Ectodermal cell (in vitro differentiated cells): ENCODE measurements around the gene ADCY3.
"Not testable (repeated sequence)": the region's sequence is repeated elsewhere in the genome, so short reads cannot be mapped to it uniquely, and the experiment has no call there.

Source experiments
- H3K27ac ChIP-seq: 2 replicates; pipeline ENCODE4 v1.7.0; 2013; ENCODE audit warnings: mild to moderate bottlenecking, low read depth, low read length; ENCODE audit not compliant: insufficient read depth, poor library complexity, severe bottlenecking
- H3K27me3 ChIP-seq: 2 replicates; pipeline ENCODE4 v1.7.0; 2013; ENCODE audit warnings: mild to moderate bottlenecking, low read length; ENCODE audit not compliant: insufficient read depth, control insufficient read depth, poor library complexity, severe bottlenecking
- H3K36me3 ChIP-seq: one replicate; pipeline ENCODE4 v1.7.0; 2013; ENCODE audit warnings: low read length; ENCODE audit not compliant: control insufficient read depth, insufficient read depth
- H3K4me1 ChIP-seq: one replicate; pipeline ENCODE4 v1.7.0; 2013; ENCODE audit warnings: low read length; ENCODE audit not compliant: control insufficient read depth, insufficient read depth
- H3K4me3 ChIP-seq: 2 replicates; pipeline ENCODE4 v1.7.0; 2013; ENCODE audit warnings: low read depth, low read length, control low read depth; ENCODE audit not compliant: insufficient read depth
- H3K9me3 ChIP-seq: 2 replicates; pipeline ENCODE4 v1.7.0; 2013; ENCODE audit warnings: mild to moderate bottlenecking, low read length, moderate library complexity; ENCODE audit not compliant: control insufficient read depth
- WGBS, 2 experiments: methylation state at CpG; one replicate each; pipeline ENCODE4 v1.1.7; 2013; ENCODE audit warnings: missing lambda C conversion rate in 2 of 2; 5-methylcytosine and 5-hydroxymethylcytosine counted together

ADCY3 gene

GRCh38 chr2:24806661-24807036 lies 113.4 kb downstream of the ADCY3 start:
- Histone ChIP-seq H3K27ac (no peak overlapping the region), H3K27me3 (no peaks in the 10 kb centered on the region), H3K4me1 (no peaks in the 10 kb centered on the region), H3K9me3 (no peaks in the 10 kb centered on the region), H3K4me3 (no peak overlapping the region), H3K36me3 (peaks cover 16% of the 10 kb centered on the region)

- not testable (repeated sequence) for H3K27me3 ChIP-seq, H3K4me3 ChIP-seq, H3K9me3 ChIP-seq, H3K4me1 ChIP-seq, H3K27ac ChIP-seq
- WGBS, 2 experiments: 91 to 95% methylated on average over 24 to 25 of the region's 25 CpGs
- peaks cover 16% of the 10 kb centered on the region for H3K36me3 ChIP-seq
Measured at GRCh38 chr2:24805811-24806660, 114.0 kb downstream of the ADCY3 start.

GRCh38 chr2:24800487-24800886 lies 119.5 kb downstream of the ADCY3 start:
- not testable (repeated sequence) for H3K4me1 ChIP-seq, H3K27me3 ChIP-seq, H3K9me3 ChIP-seq, H3K27ac ChIP-seq, H3K4me3 ChIP-seq
- H3K36me3 ChIP-seq: peaks cover 21% of the 10 kb centered on the region
- WGBS, 2 experiments: 80 to 89% methylated on average over 4 of the region's 5 CpGs

GRCh38 chr2:24797644-24798043 lies 122.4 kb downstream of the ADCY3 start:
- H3K9me3 ChIP-seq: no peaks in the 10 kb centered on the region
- H3K4me3 ChIP-seq: no peak overlapping the region
- peaks cover 6% of the 10 kb centered on the region for H3K4me1 ChIP-seq
- no peaks in the 10 kb centered on the region for H3K27me3 ChIP-seq
- peaks cover 21% of the 10 kb centered on the region for H3K36me3 ChIP-seq
- no peak overlapping the region for H3K27ac ChIP-seq
- WGBS, 2 experiments: 96 to 97% methylated on average over 2 of the region's 2 CpGs

- Histone ChIP-seq H3K4me3 (peak overlapping the region; percentile 96), H3K27me3 (no peaks in the 10 kb centered on the region), H3K4me1 (peaks cover 19% of the 10 kb centered on the region), H3K36me3 (peaks cover 15% of the 10 kb centered on the region), H3K9me3 (no peaks in the 10 kb centered on the region), H3K27ac (peak overlapping the region; percentile 98)
- 1 to 2% methylated on average over 14 of the region's 14 CpGs for WGBS, 2 experiments
Measured at GRCh38 chr2:24793761-24794435, 126.1 kb downstream of the ADCY3 start.

GRCh38 chr2:24792874-24793760 lies 126.9 kb downstream of the ADCY3 start, which contains the start of the genes CENPO and PTRHD1:
Gene CENPO (plus strand): TSS chr2:24793425. CDS start chr2:24793920, 495 bp downstream.
Gene PTRHD1 (minus strand): TSS chr2:24793391. CDS start chr2:24793377, 14 bp downstream.
- peaks cover 15% of the 10 kb centered on the region for H3K36me3 ChIP-seq
- peak within 1 kb of the TSS; percentile 96 for H3K4me3 ChIP-seq
- H3K9me3 ChIP-seq: no peaks in the 10 kb centered on the region
- no peaks in the 10 kb centered on the region for H3K27me3 ChIP-seq
- peak within 1 kb of the TSS; percentile 98 for H3K27ac ChIP-seq
- H3K4me1 ChIP-seq: peaks cover 19% of the 10 kb centered on the region
- 0 to 1% methylated on average over 74 of the region's 74 CpGs for WGBS, 2 experiments

- H3K4me1 ChIP-seq: peaks cover 19% of the 10 kb centered on the region
- H3K27ac ChIP-seq: peak overlapping the region; percentile 98
- no peaks in the 10 kb centered on the region for H3K9me3 ChIP-seq
- peaks cover 8% of the 10 kb centered on the region for H3K36me3 ChIP-seq
- H3K4me3 ChIP-seq: peak overlapping the region; percentile 96
- 6 to 8% methylated on average over 6 of the region's 6 CpGs for WGBS, 2 experiments
- H3K27me3 ChIP-seq: no peaks in the 10 kb centered on the region
Measured at GRCh38 chr2:24792542-24792873, 127.5 kb downstream of the ADCY3 start.

GRCh38 chr2:24791452-24791851 lies 128.6 kb downstream of the ADCY3 start:
- no peak overlapping the region for H3K27ac ChIP-seq
- no peaks in the 10 kb centered on the region for H3K9me3 ChIP-seq
- no peaks in the 10 kb centered on the region for H3K36me3 ChIP-seq
- 90 to 94% methylated on average over 5 of the region's 5 CpGs for WGBS, 2 experiments
- no peaks in the 10 kb centered on the region for H3K27me3 ChIP-seq
- peaks cover 19% of the 10 kb centered on the region for H3K4me1 ChIP-seq
- H3K4me3 ChIP-seq: no peak overlapping the region

GRCh38 chr2:24788816-24789215 lies 131.2 kb downstream of the ADCY3 start:
- Histone ChIP-seq H3K9me3 (no peaks in the 10 kb centered on the region), H3K27ac (no peak overlapping the region), H3K4me3 (no peak overlapping the region), H3K27me3 (no peaks in the 10 kb centered on the region), H3K4me1 (peaks cover 13% of the 10 kb centered on the region), H3K36me3 (no peaks in the 10 kb centered on the region)
- 92% methylated on average over 3 of the region's 3 CpGs for WGBS, 2 experiments

- no peaks in the 10 kb centered on the region for H3K27me3 ChIP-seq
- 88 to 91% methylated on average over 2 of the region's 2 CpGs for WGBS, 2 experiments
- H3K9me3 ChIP-seq: no peaks in the 10 kb centered on the region
- H3K36me3 ChIP-seq: no peaks in the 10 kb centered on the region
- H3K27ac ChIP-seq: no peak overlapping the region
- H3K4me3 ChIP-seq: no peak overlapping the region
- H3K4me1 ChIP-seq: peaks cover 13% of the 10 kb centered on the region
Measured at GRCh38 chr2:24787532-24787931, 132.5 kb downstream of the ADCY3 start.
